Endodermal cell (in vitro differentiated cells): ENCODE results near the gene MYO16. TPM values are rescaled to one million over a fixed set of nuclear protein-coding genes. Genes with fewer than 3 reads are reported as not detected.

Experiments
- DNase-seq: peaks from one replicate; pipeline ENCODE4 v3.0.0-alpha.2; 2017
- H3K27ac ChIP-seq: 2 replicates; pipeline ENCODE4 v1.5.1; 2013; ENCODE audit warnings: mild to moderate bottlenecking, low read depth, low read length, moderate library complexity
- H3K27me3 ChIP-seq: 2 replicates; pipeline ENCODE4 v1.6.1; 2013; ENCODE audit warnings: mild to moderate bottlenecking, low read length, moderate library complexity; ENCODE audit not compliant: insufficient read depth, control insufficient read depth, poor library complexity, severe bottlenecking
- H3K36me3 ChIP-seq: 2 replicates; pipeline ENCODE4 v1.7.0; 2013; ENCODE audit warnings: mild to moderate bottlenecking, low read length, moderate library complexity; ENCODE audit not compliant: control insufficient read depth, insufficient read depth
- H3K4me1 ChIP-seq: one replicate; pipeline ENCODE4 v1.7.0; 2013; ENCODE audit warnings: low read length; ENCODE audit not compliant: control insufficient read depth, insufficient read depth
- H3K4me3 ChIP-seq: 2 replicates; pipeline ENCODE4 v1.5.1; 2013; ENCODE audit warnings: mild to moderate bottlenecking, low read length, moderate library complexity
- H3K9ac ChIP-seq: 2 replicates; pipeline ENCODE4 v1.6.1; 2013; ENCODE audit warnings: mild to moderate bottlenecking, low read length, moderate library complexity; ENCODE audit not compliant: poor library complexity, severe bottlenecking; ENCODE audit errors: extremely low read depth
- H3K9me3 ChIP-seq: 2 replicates; pipeline ENCODE4 v1.6.1; 2013; ENCODE audit warnings: mild to moderate bottlenecking, low read length, moderate library complexity; ENCODE audit not compliant: control insufficient read depth
- H3K27ac Mint-ChIP-seq: 2 replicates; pipeline ENCODE4 v1.8.0; 2020; ENCODE audit warnings: mixed read lengths
- H3K27me3 Mint-ChIP-seq: 2 replicates; pipeline ENCODE4 v1.8.0; 2021; ENCODE audit warnings: mild to moderate bottlenecking, mixed read lengths; ENCODE audit not compliant: insufficient read depth
- H3K36me3 Mint-ChIP-seq: 2 replicates; pipeline ENCODE4 v1.8.0; 2020; ENCODE audit warnings: low read depth, mixed read lengths
- H3K4me1 Mint-ChIP-seq: 2 replicates; pipeline ENCODE4 v1.8.0; 2020; ENCODE audit warnings: mixed read lengths
- H3K4me3 Mint-ChIP-seq: 2 replicates; pipeline ENCODE4 v1.8.0; 2020; ENCODE audit warnings: mild to moderate bottlenecking, moderate library complexity, mixed read lengths
- H3K9me3 Mint-ChIP-seq: 2 replicates; pipeline ENCODE4 v1.8.0; 2020; ENCODE audit warnings: mild to moderate bottlenecking, mixed read lengths
- WGBS, 2 experiments: methylation state at CpG; one replicate each; pipeline versions ENCODE4 v1.1.5 to v1.1.7; 2013; ENCODE audit warnings: missing lambda C conversion rate in 2 of 2, mixed read lengths in 1 of 2; ENCODE audit not compliant: insufficient coverage in 1 of 2, insufficient read length in 1 of 2; 5-methylcytosine and 5-hydroxymethylcytosine counted together
- total RNA-seq, 2 donors: library from RNA; stranded (reverse); fragmentation: NEBNext Ultra II Directional in 1 of 2; extraction: Animal tissue kit (Norgen Biotek cat#: 25700) in 1 of 2; gene quantifications; 2 replicates in 1 of 2; 3 replicates in 1 of 2; pipeline ENCODE4 v1.2.1, GENCODE V29; 2021
- TF ChIP-seq, protein P1 (sequence below): fragments of 200-600 bp; sonication (generic); conservative IDR thresholded peaks from 2 replicates; pipeline ENCODE4 v1.5.0; 2021; ENCODE audit warnings: antibody characterized with exemption, mild to moderate bottlenecking

The MYO16 gene
- total RNA-seq, 2 donors from 2014 or later, result 0.70 to 1.2 TPM

DNA sequence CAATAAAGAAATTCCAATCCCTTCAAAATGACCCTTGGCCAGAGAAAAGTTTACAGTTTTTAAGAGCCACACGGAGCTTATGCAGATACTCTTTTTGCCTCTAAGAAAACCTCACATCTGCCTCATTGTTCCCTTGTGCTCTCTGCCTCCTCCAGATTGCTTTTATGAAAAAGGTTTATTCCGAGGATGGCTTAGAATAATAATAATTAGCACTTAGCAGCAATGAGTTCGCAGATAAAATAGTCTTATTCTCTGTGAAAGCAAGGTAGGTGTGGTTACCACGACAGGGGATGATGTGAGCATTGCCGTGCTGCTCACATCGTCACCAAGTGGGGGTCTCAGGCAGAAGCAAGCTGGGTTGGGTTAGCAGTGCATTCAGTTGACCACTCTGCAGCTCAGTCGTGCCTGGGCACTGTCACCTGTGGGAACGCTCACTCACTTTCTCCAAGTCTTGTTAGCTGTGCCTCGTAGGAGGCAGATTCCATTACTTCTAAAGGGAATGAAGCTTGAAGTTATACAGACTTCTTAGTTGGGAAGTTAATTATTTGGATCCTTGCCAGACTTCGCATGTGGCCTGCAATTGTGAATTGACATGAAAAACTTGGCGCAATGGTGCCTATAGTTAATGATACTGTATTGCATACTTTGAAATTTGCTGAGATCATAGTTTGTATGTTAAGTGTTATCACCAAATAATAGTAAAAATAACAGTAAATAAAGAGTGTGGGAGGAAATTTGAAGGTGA, 157.2 kb downstream of the MYO16 start:
- Histone ChIP-seq H3K27me3 (no peaks in the 10 kb centered on the region), H3K4me3 (no peak overlapping the region), H3K4me1 (no peaks in the 10 kb centered on the region), H3K9me3 (peaks cover 19% of the 10 kb centered on the region), H3K27ac (no peak overlapping the region), H3K9ac (no peak overlapping the region), H3K36me3 (no peaks in the 10 kb centered on the region)
- WGBS, 2 experiments, result 84 to 85% methylated on average over 8 to 11 of the region's 11 CpGs
- no peak overlapping the region for H3K27ac Mint-ChIP-seq
- no peak for DNase-seq
- TF ChIP-seq, protein P1, sequence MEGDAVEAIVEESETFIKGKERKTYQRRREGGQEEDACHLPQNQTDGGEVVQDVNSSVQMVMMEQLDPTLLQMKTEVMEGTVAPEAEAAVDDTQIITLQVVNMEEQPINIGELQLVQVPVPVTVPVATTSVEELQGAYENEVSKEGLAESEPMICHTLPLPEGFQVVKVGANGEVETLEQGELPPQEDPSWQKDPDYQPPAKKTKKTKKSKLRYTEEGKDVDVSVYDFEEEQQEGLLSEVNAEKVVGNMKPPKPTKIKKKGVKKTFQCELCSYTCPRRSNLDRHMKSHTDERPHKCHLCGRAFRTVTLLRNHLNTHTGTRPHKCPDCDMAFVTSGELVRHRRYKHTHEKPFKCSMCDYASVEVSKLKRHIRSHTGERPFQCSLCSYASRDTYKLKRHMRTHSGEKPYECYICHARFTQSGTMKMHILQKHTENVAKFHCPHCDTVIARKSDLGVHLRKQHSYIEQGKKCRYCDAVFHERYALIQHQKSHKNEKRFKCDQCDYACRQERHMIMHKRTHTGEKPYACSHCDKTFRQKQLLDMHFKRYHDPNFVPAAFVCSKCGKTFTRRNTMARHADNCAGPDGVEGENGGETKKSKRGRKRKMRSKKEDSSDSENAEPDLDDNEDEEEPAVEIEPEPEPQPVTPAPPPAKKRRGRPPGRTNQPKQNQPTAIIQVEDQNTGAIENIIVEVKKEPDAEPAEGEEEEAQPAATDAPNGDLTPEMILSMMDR, result no peak
- no peaks in the 10 kb centered on the region for H3K4me1 Mint-ChIP-seq
- H3K9me3 Mint-ChIP-seq, result peaks cover 24% of the 10 kb centered on the region
- no peaks in the 10 kb centered on the region for H3K27me3 Mint-ChIP-seq
- no peak overlapping the region for H3K4me3 Mint-ChIP-seq
- H3K36me3 Mint-ChIP-seq, result peaks cover 17% of the 10 kb centered on the region

DNA sequence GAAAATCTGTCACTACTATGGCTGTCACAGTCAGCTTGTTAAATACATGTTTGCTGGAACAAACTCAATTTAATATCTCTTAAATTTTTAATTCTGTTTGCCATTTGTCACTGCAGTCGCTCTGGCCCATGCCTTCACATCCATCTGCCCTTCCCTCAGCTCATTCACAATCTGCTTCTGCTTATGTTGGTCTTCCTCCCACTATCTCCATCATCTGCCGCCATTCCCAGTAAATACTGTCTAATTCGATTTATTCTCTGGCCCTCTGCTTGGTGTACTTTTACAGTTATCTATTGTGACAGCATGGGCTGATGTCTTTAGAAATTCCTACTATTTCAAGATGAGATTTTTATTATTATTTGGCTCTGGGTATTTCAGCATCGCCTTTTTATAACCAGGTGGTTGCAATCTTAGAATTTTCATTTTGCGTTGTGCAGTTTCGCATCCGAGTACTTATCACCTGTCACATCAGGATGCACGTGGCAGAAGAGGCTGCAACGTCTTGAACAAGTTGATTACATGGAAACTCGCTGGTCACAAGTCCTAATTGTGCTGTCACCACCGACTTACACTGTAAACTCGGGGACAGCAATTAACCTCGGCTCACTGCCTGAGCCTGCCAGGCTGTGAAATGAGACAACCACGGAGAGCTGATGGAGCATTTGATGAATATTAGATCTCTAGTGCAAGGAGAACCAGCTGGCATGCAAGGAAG, 158.4 kb downstream of the MYO16 start:
- H3K36me3 Mint-ChIP-seq, result peaks cover 8% of the 10 kb centered on the region
- H3K9me3 Mint-ChIP-seq, result peaks cover 12% of the 10 kb centered on the region
- H3K9ac ChIP-seq, result no peak overlapping the region
- H3K27ac Mint-ChIP-seq, result no peak overlapping the region
- H3K9me3 ChIP-seq, result peaks cover 12% of the 10 kb centered on the region
- no peak overlapping the region for H3K27ac ChIP-seq
- H3K4me1 ChIP-seq, result no peaks in the 10 kb centered on the region
- no peaks in the 10 kb centered on the region for H3K36me3 ChIP-seq
- H3K4me3 Mint-ChIP-seq, result no peak overlapping the region
- TF ChIP-seq, protein P1, result no peak
- H3K27me3 ChIP-seq, result no peaks in the 10 kb centered on the region
- H3K4me3 ChIP-seq, result no peak overlapping the region
- no peaks in the 10 kb centered on the region for H3K4me1 Mint-ChIP-seq
- no peaks in the 10 kb centered on the region for H3K27me3 Mint-ChIP-seq
- WGBS, 2 experiments, result 92 to 94% methylated on average over 11 to 14 of the region's 14 CpGs
- no peak for DNase-seq

DNA sequence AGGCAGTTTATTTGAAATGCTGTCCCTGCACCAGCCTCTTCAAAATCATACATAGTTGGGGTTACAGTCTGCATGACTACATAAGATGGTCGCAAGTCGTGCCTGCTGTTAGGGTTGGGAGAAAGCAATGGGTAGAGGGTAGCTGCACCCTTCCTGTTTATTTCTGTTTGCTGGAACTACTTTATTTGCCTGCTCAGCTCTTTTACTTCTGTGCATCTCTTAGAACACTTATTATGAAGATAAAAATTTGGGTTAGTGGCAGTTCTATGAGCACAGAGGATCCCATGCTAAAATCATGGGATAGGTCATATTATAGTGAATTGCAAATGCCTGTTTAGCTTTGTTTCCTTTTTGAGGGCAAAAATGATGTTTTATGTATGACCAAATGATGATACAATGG, 160.1 kb downstream of the MYO16 start:
- peaks cover 4% of the 10 kb centered on the region for H3K9me3 Mint-ChIP-seq
- no peak for DNase-seq
- H3K27ac Mint-ChIP-seq, result no peak overlapping the region
- no peaks in the 10 kb centered on the region for H3K27me3 ChIP-seq
- TF ChIP-seq, protein P1, result no peak
- no peak overlapping the region for H3K9ac ChIP-seq
- no peaks in the 10 kb centered on the region for H3K36me3 Mint-ChIP-seq
- H3K27ac ChIP-seq, result no peak overlapping the region
- H3K4me3 Mint-ChIP-seq, result no peak overlapping the region
- H3K4me1 ChIP-seq, result no peaks in the 10 kb centered on the region
- H3K27me3 Mint-ChIP-seq, result no peaks in the 10 kb centered on the region
- no peaks in the 10 kb centered on the region for H3K9me3 ChIP-seq
- 100% methylated on average over 2 of the region's 2 CpGs; no CpG with 5 or more reads in 1 of the 2 experiments for WGBS, 2 experiments
- no peaks in the 10 kb centered on the region for H3K36me3 ChIP-seq
- no peaks in the 10 kb centered on the region for H3K4me1 Mint-ChIP-seq
- H3K4me3 ChIP-seq, result no peak overlapping the region
